GM19397 (cell line): ENCODE data around the gene TMEM42.
A peak's percentile ranks its signal among the peaks of the same experiment; 100 is the strongest.
"Not testable (repeated sequence)": the region's sequence is repeated elsewhere in the genome, so short reads cannot be mapped to it uniquely, and the experiment has no call there.

Source experiments
- ATAC-seq: cut with Tn5 transposase; IDR thresholded peaks from one replicate; pipeline ENCODE4 v1.9.1; 2021; ENCODE audit warnings: mild to moderate bottlenecking, moderate library complexity; ENCODE audit not compliant: unreplicated experiment

Gene TMEM42

GRCh38 chr3:44861412-44862225 is at the start of gene TMEM42:
TMEM42 (plus strand) TSS chr3:44861912; CDS start chr3:44861925, 13 bp downstream.
- peak; percentile 95 for ATAC-seq

- ATAC-seq: no peak
Measured at GRCh38 chr3:44814751-44815150, 47.0 kb upstream of the TMEM42 start.

- ATAC-seq: not testable (repeated sequence)
Measured at GRCh38 chr3:44816334-44816733, 45.4 kb upstream of the TMEM42 start.

- not testable (repeated sequence) for ATAC-seq
Measured at GRCh38 chr3:44821206-44821605, 40.5 kb upstream of the TMEM42 start.

GRCh38 chr3:44825264-44825925 is 36.3 kb upstream of the TMEM42 start:
- no peak for ATAC-seq

GRCh38 chr3:44827196-44827595 is 34.5 kb upstream of the TMEM42 start:
- no peak for ATAC-seq

- ATAC-seq: no peak
Measured at GRCh38 chr3:44831232-44831631, 30.5 kb upstream of the TMEM42 start.

- no peak for ATAC-seq
Measured at GRCh38 chr3:44832032-44832431, 29.7 kb upstream of the TMEM42 start.

- ATAC-seq: no peak
Measured at GRCh38 chr3:44832965-44833364, 28.7 kb upstream of the TMEM42 start.

GRCh38 chr3:44833394-44833793 is 28.3 kb upstream of the TMEM42 start:
- ATAC-seq: no peak

- ATAC-seq: no peak
Measured at GRCh38 chr3:44835684-44836083, 26.0 kb upstream of the TMEM42 start.

GRCh38 chr3:44842376-44842775 is 19.3 kb upstream of the TMEM42 start:
- ATAC-seq: no peak

- ATAC-seq: no peak
Measured at GRCh38 chr3:44845528-44846520, 15.9 kb upstream of the TMEM42 start.

- ATAC-seq: no peak
Measured at GRCh38 chr3:44848634-44849033, 13.1 kb upstream of the TMEM42 start.

- not testable (repeated sequence) for ATAC-seq
Measured at GRCh38 chr3:44856663-44857062, 5.0 kb upstream of the TMEM42 start.

GRCh38 chr3:44860117-44860516 is 1.6 kb upstream of the TMEM42 start:
- ATAC-seq: no peak

- peak; percentile 38 for ATAC-seq
Measured at GRCh38 chr3:44862226-44862637, 520 bp downstream of the TMEM42 start.

GRCh38 chr3:44865272-44866035 is 3.7 kb downstream of the TMEM42 start:
- no peak for ATAC-seq

- ATAC-seq: no peak
Measured at GRCh38 chr3:44867421-44868111, 5.9 kb downstream of the TMEM42 start.
